ENCODE measurements around the gene MREG. TPM values are rescaled to one million over a fixed set of nuclear protein-coding genes. Genes with fewer than 3 reads are reported as not detected.

The MREG gene
- total RNA-seq, 4 donors from 2014 or later = 0.36 to 0.40 TPM; not detected in 2

GRCh38 chr2:216002693-216003092 lies 10.7 kb downstream of the MREG start:
- ATAC-seq = no peak
- no peak overlapping the region for H3K4me3 ChIP-seq
- no peaks in the 10 kb centered on the region for H3K36me3 ChIP-seq
- intact Hi-C loops (cut with DNase I; ENCODE audit: low total_unique reads) = no loop called here
- no peak for DNase-seq
- no peaks in the 10 kb centered on the region for H3K9me3 ChIP-seq
- no peak for TF ChIP-seq CTCF (IDR thresholded peaks at IDR 0.05 in 4 of 5, conservative IDR thresholded peaks at IDR 0.05 in 1 of 5)
- no peak for TF ChIP-seq POLR2A (IDR thresholded peaks at IDR 0.05)
- H3K4me1 ChIP-seq = no peaks in the 10 kb centered on the region
- no peak overlapping the region for H3K27ac ChIP-seq
- in situ Hi-C loops (cut with MboI; ENCODE audit: low sequenced_read_pairs in 4 of 4) = no loop called here
- no peaks in the 10 kb centered on the region for H3K27me3 ChIP-seq

GRCh38 chr2:216002101-216002678 lies 11.2 kb downstream of the MREG start:
- no peaks in the 10 kb centered on the region for H3K9me3 ChIP-seq
- no peaks in the 10 kb centered on the region for H3K4me1 ChIP-seq
- no peaks in the 10 kb centered on the region for H3K36me3 ChIP-seq
- DNase-seq = no peak
- intact Hi-C loops (cut with DNase I; ENCODE audit: low total_unique reads) = no loop called here
- no peak overlapping the region for H3K27ac ChIP-seq
- no peaks in the 10 kb centered on the region for H3K27me3 ChIP-seq
- ATAC-seq = no peak
- H3K4me3 ChIP-seq = no peak overlapping the region
- TF ChIP-seq POLR2A (IDR thresholded peaks at IDR 0.05) = no peak
- no peak for TF ChIP-seq CTCF (IDR thresholded peaks at IDR 0.05 in 4 of 5, conservative IDR thresholded peaks at IDR 0.05 in 1 of 5)
- in situ Hi-C loops (cut with MboI; ENCODE audit: low sequenced_read_pairs in 4 of 4) = no loop called here

- TF ChIP-seq CTCF (IDR thresholded peaks at IDR 0.05 in 4 of 5, conservative IDR thresholded peaks at IDR 0.05 in 1 of 5) = no peak
- TF ChIP-seq POLR2A (IDR thresholded peaks at IDR 0.05) = no peak
- in situ Hi-C loops (cut with MboI; ENCODE audit: low sequenced_read_pairs in 4 of 4) = no loop called here
- Histone ChIP-seq H3K9me3 (no peaks in the 10 kb centered on the region), H3K27me3 (no peaks in the 10 kb centered on the region), H3K36me3 (no peaks in the 10 kb centered on the region), H3K4me1 (no peaks in the 10 kb centered on the region), H3K4me3 (no peak overlapping the region), H3K27ac (no peak overlapping the region)
- ATAC-seq (no peak), DNase-seq (no peak)
- intact Hi-C loops (cut with DNase I; ENCODE audit: low total_unique reads) = no loop called here
Measured at GRCh38 chr2:216001216-216002100, 11.9 kb downstream of the MREG start.

GRCh38 chr2:215998636-215999035 lies 14.7 kb downstream of the MREG start:
- ATAC-seq (no peak), DNase-seq (no peak)
- Histone ChIP-seq H3K27ac (no peak overlapping the region), H3K27me3 (no peaks in the 10 kb centered on the region), H3K4me1 (no peaks in the 10 kb centered on the region), H3K36me3 (no peaks in the 10 kb centered on the region), H3K4me3 (no peak overlapping the region), H3K9me3 (no peaks in the 10 kb centered on the region)
- TF ChIP-seq POLR2A (IDR thresholded peaks at IDR 0.05) (no peak), CTCF (IDR thresholded peaks at IDR 0.05 in 4 of 5, conservative IDR thresholded peaks at IDR 0.05 in 1 of 5) (no peak)
- in situ Hi-C loops (cut with MboI; ENCODE audit: low sequenced_read_pairs in 4 of 4) = no loop called here
- intact Hi-C loops (cut with DNase I; ENCODE audit: low total_unique reads) = no loop called here
